Uterus (tissue), 4 donors: ENCODE data around the gene SCN8A. TPM values are rescaled to one million over a fixed set of nuclear protein-coding genes. Genes with fewer than 3 reads are reported as not detected.
"Not testable (repeated sequence)": the region's sequence is repeated elsewhere in the genome, so short reads cannot be mapped to it uniquely, and the experiment has no call there.

Source experiments
- DNase-seq, 2 donors: peaks; one replicate each; pipeline ENCODE4 v3.0.0-alpha.2; 2019 to 2020
- H3K27ac ChIP-seq, 2 donors: fragments of 200-600 bp; sonication (generic); 1 replicate in 1 of 2; 2 replicates in 1 of 2; pipeline ENCODE4 v1.5.1; 2016 to 2018
- H3K27me3 ChIP-seq, 2 donors: fragments of 200-600 bp; sonication (generic); one replicate each; pipeline ENCODE4 v1.5.1; 2018 to 2019; ENCODE audit warnings: control low read depth in 1 of 2
- H3K36me3 ChIP-seq, 2 donors: fragments of 200-600 bp; sonication (generic); one replicate each; pipeline ENCODE4 v1.5.1; 2019; ENCODE audit warnings: control low read depth in 1 of 2
- H3K4me1 ChIP-seq, 2 donors: fragments of 200-600 bp; sonication (generic); one replicate each; pipeline ENCODE4 v1.5.1; 2018 to 2019; ENCODE audit warnings: control low read depth in 1 of 2
- H3K4me3 ChIP-seq, 2 donors: fragments of 200-600 bp; sonication (generic); 1 replicate in 1 of 2; 2 replicates in 1 of 2; pipeline ENCODE4 v1.5.1; 2018 to 2019; ENCODE audit warnings: mild to moderate bottlenecking in 1 of 2
- H3K9me3 ChIP-seq, 2 donors: fragments of 200-600 bp; sonication (generic); one replicate each; pipeline ENCODE4 v1.5.1; 2019; ENCODE audit warnings: control low read depth in 1 of 2
- CTCF ChIP-seq, 4 experiments: fragments of 200-600 bp in 2 of 4; fragments of 450-650 bp in 2 of 4; sonication (generic) in 2 of 4; IDR thresholded peaks; one replicate each; pipeline ENCODE4 v1.5.1; 2016 to 2019; ENCODE audit warnings: antibody characterized with exemption in 4 of 4, mild to moderate bottlenecking in 2 of 4, moderate library complexity in 1 of 4
- POLR2A ChIP-seq, 2 donors: fragments of 450-650 bp; IDR thresholded peaks; one replicate each; pipeline ENCODE4 v1.6.1; 2016; ENCODE audit warnings: antibody characterized with exemption in 2 of 2, mild to moderate bottlenecking in 1 of 2, moderate library complexity in 1 of 2
- intact Hi-C: fragments of 100-400 bp; cut with DNase I; formaldehyde crosslinking; loops from one replicate; pipeline ENCODE4 v1.15.1; 2023; ENCODE audit warnings: low total_unique reads
- total RNA-seq, 4 donors: library from RNA; depleted of rRNA in 3 of 4; stranded (reverse); fragments of >200 nt in 3 of 4; gene quantifications; one replicate each; pipeline versions ENCODE4 v1.1.0 to v1.2.4, GENCODE V29; 2014 to 2023
- donor health status: DM: yes; HTN: yes; CAD: no.

SCN8A gene
- total RNA-seq, 4 donors from 2014 or later, result 1.3 to 6.7 (median 3.0) TPM; not detected in 1

- Histone ChIP-seq H3K27me3 (no peaks in the 10 kb centered on the region), H3K27ac (no peak overlapping the region), H3K9me3 (no peaks in the 10 kb centered on the region), H3K4me3 (no peak overlapping the region), H3K36me3 (no peaks in the 10 kb centered on the region), H3K4me1 (no peaks in the 10 kb centered on the region)
- DNase-seq, result no peak
- intact Hi-C loops, result no loop called here
- TF ChIP-seq CTCF (IDR thresholded peaks at IDR 0.05), result no peak
- no peak for TF ChIP-seq POLR2A (IDR thresholded peaks at IDR 0.05)
Measured at GRCh38 chr12:51826881-51827280, 235.8 kb downstream of the SCN8A start.

- H3K27me3 ChIP-seq, result no peaks in the 10 kb centered on the region
- TF ChIP-seq CTCF (IDR thresholded peaks at IDR 0.05), result no peak
- TF ChIP-seq POLR2A (IDR thresholded peaks at IDR 0.05), result no peak
- no peak overlapping the region for H3K27ac ChIP-seq
- no peaks in the 10 kb centered on the region for H3K9me3 ChIP-seq
- DNase-seq, result no peak
- H3K4me1 ChIP-seq, result no peaks in the 10 kb centered on the region
- intact Hi-C loops, result no loop called here
- no peak overlapping the region for H3K4me3 ChIP-seq
- no peaks in the 10 kb centered on the region for H3K36me3 ChIP-seq
Measured at GRCh38 chr12:51827925-51828818, 237.1 kb downstream of the SCN8A start.

GRCh38 chr12:51829011-51829481 is 238.0 kb downstream of the SCN8A start:
- intact Hi-C loops, result no loop called here
- Histone ChIP-seq H3K9me3 (no peaks in the 10 kb centered on the region), H3K4me1 (no peaks in the 10 kb centered on the region), H3K27me3 (no peaks in the 10 kb centered on the region), H3K27ac (no peak overlapping the region), H3K36me3 (no peaks in the 10 kb centered on the region), H3K4me3 (no peak overlapping the region)
- no peak for DNase-seq
- TF ChIP-seq POLR2A (IDR thresholded peaks at IDR 0.05), result no peak
- no peak for TF ChIP-seq CTCF (IDR thresholded peaks at IDR 0.05)

- H3K9me3 ChIP-seq, result no peaks in the 10 kb centered on the region
- H3K4me1 ChIP-seq, result no peaks in the 10 kb centered on the region
- H3K36me3 ChIP-seq, result no peaks in the 10 kb centered on the region
- H3K4me3 ChIP-seq, result no peak overlapping the region
- intact Hi-C loops, result no loop called here
- no peak for DNase-seq
- no peak overlapping the region for H3K27ac ChIP-seq
- H3K27me3 ChIP-seq, result no peaks in the 10 kb centered on the region
- no peak for TF ChIP-seq POLR2A (IDR thresholded peaks at IDR 0.05)
- TF ChIP-seq CTCF (IDR thresholded peaks at IDR 0.05), result no peak
Measured at GRCh38 chr12:51829641-51830040, 238.6 kb downstream of the SCN8A start.

GRCh38 chr12:51831817-51832216 is 240.8 kb downstream of the SCN8A start:
- DNase-seq, H3K27ac ChIP-seq, H3K36me3 ChIP-seq, intact Hi-C loops, H3K9me3 ChIP-seq, H3K4me1 ChIP-seq, H3K4me3 ChIP-seq, H3K27me3 ChIP-seq: not testable (repeated sequence)
